Measurements from ENCODE around the gene CLSTN1.
A peak's percentile ranks its signal among the peaks of the same experiment; 100 is the strongest.

CLSTN1 gene

GRCh38 chr1:9842073-9842711, 18.4 kb upstream of the CLSTN1 start:
- Histone ChIP-seq H3K4me3 (ENCODE audit: low read depth, low read length) (no peak overlapping the region), H3K9ac (ENCODE audit: low read length) (no peak overlapping the region), H3K27ac (ENCODE audit: low read depth, low read length) (no peak overlapping the region), H3K9me3 (ENCODE audit: control insufficient read depth, insufficient read depth, low read depth, low read length) (peaks cover 4% of the 10 kb centered on the region; the same call in 1 of the 2 replicates), H3K27me3 (ENCODE audit: control insufficient read depth, insufficient read depth, low read length) (no peaks in the 10 kb centered on the region), H3K36me3 (ENCODE audit: control insufficient read depth, insufficient read depth, low read length) (no peaks in the 10 kb centered on the region), H3K4me1 (ENCODE audit: control insufficient read depth, insufficient read depth, low read length) (peaks cover 29% of the 10 kb centered on the region)

GRCh38 chr1:9841460-9841859, 17.7 kb upstream of the CLSTN1 start:
- H3K4me3 ChIP-seq (ENCODE audit: low read depth, low read length), result no peak overlapping the region
- no peak overlapping the region for H3K27ac ChIP-seq (ENCODE audit: low read depth, low read length)
- no peak overlapping the region for H3K9ac ChIP-seq (ENCODE audit: low read length)
- no peaks in the 10 kb centered on the region for H3K36me3 ChIP-seq (ENCODE audit: control insufficient read depth, insufficient read depth, low read length)
- peaks cover 4% of the 10 kb centered on the region; the same call in 1 of the 2 replicates for H3K9me3 ChIP-seq (ENCODE audit: control insufficient read depth, insufficient read depth, low read depth, low read length)
- peaks cover 22% of the 10 kb centered on the region for H3K4me1 ChIP-seq (ENCODE audit: control insufficient read depth, insufficient read depth, low read length)
- no peaks in the 10 kb centered on the region for H3K27me3 ChIP-seq (ENCODE audit: control insufficient read depth, insufficient read depth, low read length)

GRCh38 chr1:9840176-9840575, 16.4 kb upstream of the CLSTN1 start:
- H3K27ac ChIP-seq (ENCODE audit: low read depth, low read length), result no peak overlapping the region
- H3K9ac ChIP-seq (ENCODE audit: low read length), result no peak overlapping the region
- no peak overlapping the region for H3K4me3 ChIP-seq (ENCODE audit: low read depth, low read length)
- no peaks in the 10 kb centered on the region for H3K36me3 ChIP-seq (ENCODE audit: control insufficient read depth, insufficient read depth, low read length)
- H3K9me3 ChIP-seq (ENCODE audit: control insufficient read depth, insufficient read depth, low read depth, low read length), result peaks cover 4% of the 10 kb centered on the region; the same call in 1 of the 2 replicates
- no peaks in the 10 kb centered on the region for H3K27me3 ChIP-seq (ENCODE audit: control insufficient read depth, insufficient read depth, low read length)
- peaks cover 28% of the 10 kb centered on the region for H3K4me1 ChIP-seq (ENCODE audit: control insufficient read depth, insufficient read depth, low read length)

GRCh38 chr1:9838946-9839345, 15.2 kb upstream of the CLSTN1 start:
- no peaks in the 10 kb centered on the region for H3K27me3 ChIP-seq (ENCODE audit: control insufficient read depth, insufficient read depth, low read length)
- no peak overlapping the region for H3K9ac ChIP-seq (ENCODE audit: low read length)
- no peak overlapping the region for H3K27ac ChIP-seq (ENCODE audit: low read depth, low read length)
- H3K9me3 ChIP-seq (ENCODE audit: control insufficient read depth, insufficient read depth, low read depth, low read length), result peaks cover 4% of the 10 kb centered on the region; the same call in 1 of the 2 replicates
- peaks cover 27% of the 10 kb centered on the region for H3K4me1 ChIP-seq (ENCODE audit: control insufficient read depth, insufficient read depth, low read length)
- no peak overlapping the region for H3K4me3 ChIP-seq (ENCODE audit: low read depth, low read length)
- H3K36me3 ChIP-seq (ENCODE audit: control insufficient read depth, insufficient read depth, low read length), result no peaks in the 10 kb centered on the region

- no peaks in the 10 kb centered on the region for H3K27me3 ChIP-seq (ENCODE audit: control insufficient read depth, insufficient read depth, low read length)
- no peak overlapping the region for H3K27ac ChIP-seq (ENCODE audit: low read depth, low read length)
- peaks cover 4% of the 10 kb centered on the region; the same call in 1 of the 2 replicates for H3K9me3 ChIP-seq (ENCODE audit: control insufficient read depth, insufficient read depth, low read depth, low read length)
- H3K9ac ChIP-seq (ENCODE audit: low read length), result no peak overlapping the region
- no peak overlapping the region for H3K4me3 ChIP-seq (ENCODE audit: low read depth, low read length)
- no peaks in the 10 kb centered on the region for H3K36me3 ChIP-seq (ENCODE audit: control insufficient read depth, insufficient read depth, low read length)
- H3K4me1 ChIP-seq (ENCODE audit: control insufficient read depth, insufficient read depth, low read length), result peaks cover 14% of the 10 kb centered on the region
Observed at GRCh38 chr1:9836632-9836960, 12.8 kb upstream of the CLSTN1 start.

GRCh38 chr1:9835758-9836631, 12.2 kb upstream of the CLSTN1 start:
- peaks cover 14% of the 10 kb centered on the region for H3K4me1 ChIP-seq (ENCODE audit: control insufficient read depth, insufficient read depth, low read length)
- no peak overlapping the region for H3K9ac ChIP-seq (ENCODE audit: low read length)
- H3K27me3 ChIP-seq (ENCODE audit: control insufficient read depth, insufficient read depth, low read length), result no peaks in the 10 kb centered on the region
- H3K36me3 ChIP-seq (ENCODE audit: control insufficient read depth, insufficient read depth, low read length), result no peaks in the 10 kb centered on the region
- H3K4me3 ChIP-seq (ENCODE audit: low read depth, low read length), result no peak overlapping the region
- no peak overlapping the region for H3K27ac ChIP-seq (ENCODE audit: low read depth, low read length)
- H3K9me3 ChIP-seq (ENCODE audit: control insufficient read depth, insufficient read depth, low read depth, low read length), result no peaks in the 10 kb centered on the region

- Histone ChIP-seq H3K27ac (ENCODE audit: low read depth, low read length) (no peak overlapping the region), H3K4me1 (ENCODE audit: control insufficient read depth, insufficient read depth, low read length) (peaks cover 14% of the 10 kb centered on the region), H3K36me3 (ENCODE audit: control insufficient read depth, insufficient read depth, low read length) (no peaks in the 10 kb centered on the region), H3K9ac (ENCODE audit: low read length) (no peak overlapping the region), H3K9me3 (ENCODE audit: control insufficient read depth, insufficient read depth, low read depth, low read length) (no peaks in the 10 kb centered on the region), H3K4me3 (ENCODE audit: low read depth, low read length) (no peak overlapping the region), H3K27me3 (ENCODE audit: control insufficient read depth, insufficient read depth, low read length) (no peaks in the 10 kb centered on the region)
Observed at GRCh38 chr1:9835404-9835757, 11.6 kb upstream of the CLSTN1 start.

GRCh38 chr1:9833632-9834031, 9.9 kb upstream of the CLSTN1 start:
- no peaks in the 10 kb centered on the region for H3K9me3 ChIP-seq (ENCODE audit: control insufficient read depth, insufficient read depth, low read depth, low read length)
- no peak overlapping the region for H3K4me3 ChIP-seq (ENCODE audit: low read depth, low read length)
- H3K9ac ChIP-seq (ENCODE audit: low read length), result no peak overlapping the region
- H3K27ac ChIP-seq (ENCODE audit: low read depth, low read length), result no peak overlapping the region
- H3K36me3 ChIP-seq (ENCODE audit: control insufficient read depth, insufficient read depth, low read length), result no peaks in the 10 kb centered on the region
- no peaks in the 10 kb centered on the region for H3K27me3 ChIP-seq (ENCODE audit: control insufficient read depth, insufficient read depth, low read length)
- H3K4me1 ChIP-seq (ENCODE audit: control insufficient read depth, insufficient read depth, low read length), result peaks cover 14% of the 10 kb centered on the region

- Histone ChIP-seq H3K4me3 (ENCODE audit: low read depth, low read length) (no peak overlapping the region), H3K4me1 (ENCODE audit: control insufficient read depth, insufficient read depth, low read length) (peaks cover 16% of the 10 kb centered on the region), H3K36me3 (ENCODE audit: control insufficient read depth, insufficient read depth, low read length) (no peaks in the 10 kb centered on the region), H3K27me3 (ENCODE audit: control insufficient read depth, insufficient read depth, low read length) (peaks cover 9% of the 10 kb centered on the region), H3K9me3 (ENCODE audit: control insufficient read depth, insufficient read depth, low read depth, low read length) (no peaks in the 10 kb centered on the region), H3K27ac (ENCODE audit: low read depth, low read length) (no peak overlapping the region), H3K9ac (ENCODE audit: low read length) (no peak overlapping the region)
Observed at GRCh38 chr1:9827558-9828185, 3.9 kb upstream of the CLSTN1 start.

GRCh38 chr1:9826616-9827015, 2.9 kb upstream of the CLSTN1 start:
- H3K9me3 ChIP-seq (ENCODE audit: control insufficient read depth, insufficient read depth, low read depth, low read length), result no peaks in the 10 kb centered on the region
- no peak overlapping the region for H3K4me3 ChIP-seq (ENCODE audit: low read depth, low read length)
- H3K27ac ChIP-seq (ENCODE audit: low read depth, low read length), result no peak overlapping the region
- peaks cover 26% of the 10 kb centered on the region for H3K4me1 ChIP-seq (ENCODE audit: control insufficient read depth, insufficient read depth, low read length)
- no peaks in the 10 kb centered on the region for H3K36me3 ChIP-seq (ENCODE audit: control insufficient read depth, insufficient read depth, low read length)
- H3K9ac ChIP-seq (ENCODE audit: low read length), result no peak overlapping the region
- peaks cover 9% of the 10 kb centered on the region for H3K27me3 ChIP-seq (ENCODE audit: control insufficient read depth, insufficient read depth, low read length)

- no peaks in the 10 kb centered on the region for H3K36me3 ChIP-seq (ENCODE audit: control insufficient read depth, insufficient read depth, low read length)
- peak overlapping the region; percentile 86; the same call in 1 of the 2 replicates for H3K4me3 ChIP-seq (ENCODE audit: low read depth, low read length)
- H3K27ac ChIP-seq (ENCODE audit: low read depth, low read length), result no peak overlapping the region
- H3K4me1 ChIP-seq (ENCODE audit: control insufficient read depth, insufficient read depth, low read length), result peaks cover 30% of the 10 kb centered on the region
- peaks cover 9% of the 10 kb centered on the region for H3K27me3 ChIP-seq (ENCODE audit: control insufficient read depth, insufficient read depth, low read length)
- H3K9ac ChIP-seq (ENCODE audit: low read length), result peak overlapping the region; percentile 12
- no peaks in the 10 kb centered on the region for H3K9me3 ChIP-seq (ENCODE audit: control insufficient read depth, insufficient read depth, low read depth, low read length)
Observed at GRCh38 chr1:9826087-9826486, 2.3 kb upstream of the CLSTN1 start.

Measured in HUES6 (cell line).